PFSK-1 (cell line): Measurements from ENCODE around the gene ADGRB3.

Experiments used
- FOXP2 ChIP-seq: optimal IDR thresholded peaks from 2 replicates; pipeline ENCODE3; 2011; ENCODE audit warnings: borderline replicate concordance, control low read depth, inconsistent platforms; ENCODE audit not compliant: insufficient read depth; ENCODE audit errors: extremely low read length, extremely low read depth
- POLR2AphosphoS5 ChIP-seq: IDR thresholded peaks from 2 replicates; pipeline ENCODE4 v1.6.1; 2012; ENCODE audit warnings: low read depth, mild to moderate bottlenecking, control low read depth, low read length, moderate library complexity
- SIN3A ChIP-seq: IDR thresholded peaks from 2 replicates; pipeline ENCODE4 v1.6.1; 2012; ENCODE audit warnings: mild to moderate bottlenecking, low read length, moderate library complexity, borderline replicate concordance; ENCODE audit not compliant: insufficient read depth
- TAF1 ChIP-seq: IDR thresholded peaks from 2 replicates; pipeline ENCODE4 v1.6.1; 2012; ENCODE audit warnings: low read length, control low read depth, borderline replicate concordance; ENCODE audit not compliant: insufficient read depth
- TF ChIP-seq, protein P1 (sequence below), 2 experiments: IDR thresholded peaks; 2 replicates each; pipeline versions ENCODE4 v1.6.1 to v1.8.0; 2011 to 2012; ENCODE audit warnings: low read depth in 2 of 2, low read length in 2 of 2, control low read depth in 1 of 2, inconsistent platforms in 1 of 2, mild to moderate bottlenecking in 1 of 2, moderate library complexity in 1 of 2; ENCODE audit not compliant: insufficient read depth in 1 of 2

The ADGRB3 gene

DNA sequence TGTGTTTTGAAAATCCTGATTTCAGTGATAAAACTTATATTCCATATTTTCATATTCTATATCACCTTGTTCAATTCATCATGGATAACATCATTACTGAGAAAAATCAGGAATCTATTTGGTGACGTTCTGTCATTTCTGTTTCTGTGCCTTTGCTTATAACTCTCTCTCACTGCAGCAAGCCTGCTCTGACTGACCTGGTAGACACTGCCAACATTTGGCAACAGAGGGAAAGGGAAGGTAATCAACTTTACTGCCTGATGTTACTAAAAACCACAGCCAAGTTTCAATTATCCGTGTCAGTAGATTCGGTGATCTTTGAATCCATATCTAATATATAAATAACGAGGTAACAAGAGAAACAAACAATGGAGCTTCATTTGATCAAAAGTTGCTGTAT, 659.8 kb downstream of the ADGRB3 start:
- TF ChIP-seq SIN3A (no peak), FOXP2 (no peak), TAF1 (no peak), POLR2AphosphoS5 (no peak)
- TF ChIP-seq, protein P1, sequence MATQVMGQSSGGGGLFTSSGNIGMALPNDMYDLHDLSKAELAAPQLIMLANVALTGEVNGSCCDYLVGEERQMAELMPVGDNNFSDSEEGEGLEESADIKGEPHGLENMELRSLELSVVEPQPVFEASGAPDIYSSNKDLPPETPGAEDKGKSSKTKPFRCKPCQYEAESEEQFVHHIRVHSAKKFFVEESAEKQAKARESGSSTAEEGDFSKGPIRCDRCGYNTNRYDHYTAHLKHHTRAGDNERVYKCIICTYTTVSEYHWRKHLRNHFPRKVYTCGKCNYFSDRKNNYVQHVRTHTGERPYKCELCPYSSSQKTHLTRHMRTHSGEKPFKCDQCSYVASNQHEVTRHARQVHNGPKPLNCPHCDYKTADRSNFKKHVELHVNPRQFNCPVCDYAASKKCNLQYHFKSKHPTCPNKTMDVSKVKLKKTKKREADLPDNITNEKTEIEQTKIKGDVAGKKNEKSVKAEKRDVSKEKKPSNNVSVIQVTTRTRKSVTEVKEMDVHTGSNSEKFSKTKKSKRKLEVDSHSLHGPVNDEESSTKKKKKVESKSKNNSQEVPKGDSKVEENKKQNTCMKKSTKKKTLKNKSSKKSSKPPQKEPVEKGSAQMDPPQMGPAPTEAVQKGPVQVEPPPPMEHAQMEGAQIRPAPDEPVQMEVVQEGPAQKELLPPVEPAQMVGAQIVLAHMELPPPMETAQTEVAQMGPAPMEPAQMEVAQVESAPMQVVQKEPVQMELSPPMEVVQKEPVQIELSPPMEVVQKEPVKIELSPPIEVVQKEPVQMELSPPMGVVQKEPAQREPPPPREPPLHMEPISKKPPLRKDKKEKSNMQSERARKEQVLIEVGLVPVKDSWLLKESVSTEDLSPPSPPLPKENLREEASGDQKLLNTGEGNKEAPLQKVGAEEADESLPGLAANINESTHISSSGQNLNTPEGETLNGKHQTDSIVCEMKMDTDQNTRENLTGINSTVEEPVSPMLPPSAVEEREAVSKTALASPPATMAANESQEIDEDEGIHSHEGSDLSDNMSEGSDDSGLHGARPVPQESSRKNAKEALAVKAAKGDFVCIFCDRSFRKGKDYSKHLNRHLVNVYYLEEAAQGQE (IDR thresholded peaks at IDR 0.05; ENCODE audit: insufficient read depth in 1 of 2, low read depth in 2 of 2, low read length in 2 of 2): no peak

DNA sequence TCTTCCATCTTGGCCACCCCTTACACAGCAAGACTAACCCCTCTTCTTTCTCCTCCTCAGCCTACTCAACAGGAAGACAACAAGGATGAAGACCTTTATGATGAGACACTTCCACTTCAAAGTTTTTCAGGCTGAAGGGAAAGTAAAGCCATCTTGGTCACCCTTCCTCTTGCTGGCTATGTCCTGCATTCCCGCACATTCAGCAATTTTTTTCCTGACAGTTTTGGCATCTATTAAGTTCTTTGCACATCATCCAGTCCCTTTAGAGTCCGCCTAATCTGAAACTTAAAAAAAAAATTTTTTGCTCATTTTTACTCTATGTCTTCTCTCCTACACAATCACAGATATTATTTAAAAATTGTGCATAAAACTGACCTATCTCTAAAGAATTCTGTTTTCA, 668.3 kb downstream of the ADGRB3 start:
- TF ChIP-seq SIN3A (no peak), POLR2AphosphoS5 (no peak), FOXP2 (no peak), TAF1 (no peak)
- TF ChIP-seq, protein P1 (IDR thresholded peaks at IDR 0.05; ENCODE audit: insufficient read depth in 1 of 2, low read depth in 2 of 2, low read length in 2 of 2): no peak

DNA sequence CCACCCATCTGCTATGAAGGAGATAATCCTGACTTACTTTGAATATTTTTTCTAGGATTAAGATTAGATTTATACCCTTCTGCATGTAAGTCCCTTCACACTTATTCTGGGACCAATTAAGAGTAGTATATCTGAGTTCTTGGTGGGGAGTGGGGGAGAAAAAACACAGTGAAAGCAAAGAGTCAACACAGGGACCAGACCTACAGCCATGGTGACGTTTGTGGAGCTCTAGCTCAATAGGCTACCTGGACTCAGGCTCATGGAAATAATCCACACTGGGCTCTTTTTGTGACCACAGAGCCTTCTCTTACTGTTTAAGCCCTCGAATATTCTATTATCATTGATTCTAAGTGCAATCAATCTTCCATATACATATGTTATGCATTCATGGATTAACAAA, 670.4 kb downstream of the ADGRB3 start:
- TF ChIP-seq FOXP2 (no peak), SIN3A (no peak), TAF1 (no peak), POLR2AphosphoS5 (no peak)
- TF ChIP-seq, protein P1 (IDR thresholded peaks at IDR 0.05; ENCODE audit: insufficient read depth in 1 of 2, low read depth in 2 of 2, low read length in 2 of 2): no peak

DNA sequence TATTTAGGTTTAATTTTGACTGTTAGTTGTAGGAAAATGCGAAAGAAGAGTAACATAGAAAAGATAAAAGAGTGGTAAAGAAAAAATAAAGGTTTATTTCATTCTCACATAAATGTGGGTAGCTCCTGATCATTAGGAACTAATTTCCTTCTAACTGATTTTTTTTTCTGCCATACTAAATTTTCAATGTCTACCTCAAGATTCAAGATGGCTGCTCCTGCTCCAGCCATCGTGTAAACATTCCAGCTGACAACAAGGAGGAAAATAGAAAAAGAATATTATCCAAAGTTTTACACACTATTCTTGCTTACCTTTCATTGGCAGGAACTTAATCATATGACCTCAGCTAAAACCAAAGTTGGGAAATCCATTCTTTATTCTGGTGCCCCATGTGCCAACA, 673.5 kb downstream of the ADGRB3 start:
- no peak for TF ChIP-seq FOXP2
- TF ChIP-seq, protein P1 (IDR thresholded peaks at IDR 0.05; ENCODE audit: insufficient read depth in 1 of 2, low read depth in 2 of 2, low read length in 2 of 2): no peak
- TF ChIP-seq POLR2AphosphoS5: no peak
- no peak for TF ChIP-seq TAF1
- no peak for TF ChIP-seq SIN3A

DNA sequence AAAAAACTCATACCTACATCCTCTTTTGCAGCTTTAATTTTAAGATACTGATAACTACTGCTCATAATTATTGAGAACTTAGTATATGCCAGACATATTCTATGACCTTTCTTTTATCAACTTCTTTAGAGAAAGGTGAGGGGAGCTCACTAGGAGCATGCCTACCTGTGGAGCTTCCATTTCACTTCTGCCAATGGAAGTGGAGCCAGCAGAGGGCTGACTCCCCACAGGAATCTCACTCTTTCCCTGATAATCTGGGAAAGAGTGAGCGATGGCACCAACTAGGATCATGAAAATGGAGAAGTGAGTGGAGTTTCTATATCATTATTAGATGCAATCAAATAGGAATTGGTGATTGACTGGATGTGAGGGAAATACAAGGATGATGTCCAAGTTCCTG, 676.8 kb downstream of the ADGRB3 start:
- TF ChIP-seq POLR2AphosphoS5: no peak
- no peak for TF ChIP-seq TAF1
